GM19193 (cell line): ENCODE results near the gene GALNT10.

Experiments used
- POLR2A ChIP-seq: IDR thresholded peaks from 4 replicates; pipeline ENCODE4 v1.6.1; 2011; ENCODE audit not compliant: insufficient read depth, insufficient read length; ENCODE audit errors: extremely low read depth

GALNT10 gene

DNA sequence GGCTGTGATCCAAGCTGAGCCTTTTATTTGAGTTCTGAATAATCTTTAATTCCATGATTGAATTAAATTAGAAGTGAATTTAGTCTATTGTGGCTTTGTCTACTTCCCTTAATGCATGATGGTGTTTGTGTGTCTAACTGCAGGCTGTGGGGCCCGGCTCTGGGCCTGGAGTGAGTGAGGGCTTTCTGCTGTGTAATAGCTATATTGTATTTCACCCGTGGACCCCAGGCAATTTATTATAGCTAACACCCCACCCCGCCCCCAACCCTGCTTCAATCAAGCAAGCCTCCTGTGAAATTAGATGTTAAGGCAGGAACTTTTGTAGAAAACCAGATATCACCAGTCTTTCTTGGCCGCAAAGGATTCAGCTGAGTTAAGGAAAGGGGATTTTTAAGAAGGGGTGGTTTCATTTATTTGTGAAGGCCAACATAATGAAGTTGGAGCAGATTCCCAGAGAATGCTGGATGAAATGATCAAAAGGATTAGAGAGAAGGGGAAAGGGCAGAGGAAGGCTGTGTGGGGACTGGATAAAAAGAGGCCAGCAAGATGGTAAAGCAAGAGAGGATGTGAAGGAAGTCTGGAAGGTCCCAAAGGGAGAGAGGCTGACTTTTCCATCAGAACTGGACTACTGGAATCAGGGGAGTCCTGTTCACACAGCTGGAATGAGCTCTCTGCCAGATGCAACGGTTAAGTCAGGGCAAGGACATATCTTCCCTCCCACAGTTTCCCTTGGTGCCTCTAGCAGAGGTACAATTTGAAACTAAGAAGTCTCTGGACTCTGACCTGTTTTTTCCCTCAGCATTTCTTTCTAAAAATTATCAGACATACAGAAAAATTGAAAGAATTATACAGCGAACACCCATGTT, 129.9 kb downstream of the GALNT10 start:
- TF ChIP-seq POLR2A = no peak

DNA sequence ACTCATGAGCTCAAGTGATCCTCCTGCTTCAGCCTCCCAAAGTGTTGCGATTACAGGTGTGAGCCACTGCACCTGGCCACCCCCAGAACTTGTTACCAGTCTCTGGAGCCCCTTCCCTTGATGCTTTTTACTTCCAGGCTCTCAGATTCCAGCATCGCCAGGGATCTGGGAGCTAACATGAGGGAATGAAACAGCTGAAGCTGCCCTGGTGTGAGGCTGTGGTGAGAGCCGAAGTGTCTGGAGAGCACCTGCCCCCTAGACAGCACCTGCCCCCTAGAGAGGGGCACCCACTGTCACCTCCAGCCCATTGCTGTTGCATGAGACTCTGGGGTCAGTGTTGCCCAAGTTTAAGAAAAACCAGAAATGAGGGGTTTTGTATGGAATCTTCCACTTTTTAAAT, 131.0 kb downstream of the GALNT10 start:
- no peak for TF ChIP-seq POLR2A

DNA sequence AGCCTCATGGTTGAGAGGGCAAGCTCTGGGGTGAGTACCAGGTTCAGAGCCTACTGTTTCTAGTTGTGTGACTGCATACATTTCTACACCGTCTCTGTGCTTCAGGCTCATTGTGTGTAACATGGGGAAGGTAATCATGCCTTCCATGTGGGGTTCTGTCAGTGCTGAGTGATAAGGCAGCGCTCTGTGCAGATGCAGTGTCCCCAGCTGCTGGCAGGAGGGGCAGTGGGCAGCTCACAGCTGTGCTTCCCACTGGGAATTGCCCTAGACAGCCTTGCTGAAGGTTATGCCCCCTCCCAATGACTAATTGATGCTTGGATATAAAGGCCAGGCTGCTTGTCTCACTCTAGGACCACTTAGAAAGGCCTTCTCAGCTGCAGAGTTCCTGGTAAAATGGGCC, 133.5 kb downstream of the GALNT10 start:
- TF ChIP-seq POLR2A = no peak

DNA sequence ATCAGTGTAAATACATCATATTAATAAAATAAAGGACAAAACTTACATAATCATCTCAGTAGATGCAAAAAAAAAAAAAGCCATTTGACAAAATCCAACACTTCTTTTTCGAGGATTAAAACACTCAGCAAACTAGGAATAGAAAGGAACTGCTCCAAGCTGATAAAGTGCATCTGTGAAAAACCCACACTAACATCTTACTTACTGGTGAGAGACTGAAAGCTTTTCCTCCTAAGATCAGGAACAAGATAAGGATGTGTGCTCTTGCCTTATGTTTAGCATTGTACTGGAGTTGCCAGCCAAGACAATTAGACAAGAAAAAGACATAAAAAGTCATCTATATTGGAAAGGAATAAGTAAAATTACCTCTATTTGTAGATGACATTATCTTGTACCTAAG, 135.0 kb downstream of the GALNT10 start:
- TF ChIP-seq POLR2A = no peak

DNA sequence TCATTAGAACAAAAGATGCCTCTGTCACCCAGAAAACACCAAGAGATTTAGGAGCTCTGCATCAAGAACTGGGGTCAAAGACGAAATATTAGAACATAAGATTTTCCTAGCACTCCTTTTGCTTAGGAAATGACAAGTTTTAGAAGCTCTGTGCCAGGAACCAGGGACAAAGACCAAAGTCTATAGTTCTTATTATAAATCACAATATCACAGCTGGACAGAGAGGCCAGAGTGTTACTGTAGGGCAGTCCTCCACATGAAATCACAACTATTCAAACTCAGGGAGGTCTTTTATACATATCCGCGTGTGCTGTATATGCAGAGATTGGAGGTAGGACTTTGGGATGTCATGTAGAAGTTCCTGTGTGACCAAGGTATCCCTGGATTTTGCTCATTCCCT, 138.5 kb downstream of the GALNT10 start:
- no peak for TF ChIP-seq POLR2A

DNA sequence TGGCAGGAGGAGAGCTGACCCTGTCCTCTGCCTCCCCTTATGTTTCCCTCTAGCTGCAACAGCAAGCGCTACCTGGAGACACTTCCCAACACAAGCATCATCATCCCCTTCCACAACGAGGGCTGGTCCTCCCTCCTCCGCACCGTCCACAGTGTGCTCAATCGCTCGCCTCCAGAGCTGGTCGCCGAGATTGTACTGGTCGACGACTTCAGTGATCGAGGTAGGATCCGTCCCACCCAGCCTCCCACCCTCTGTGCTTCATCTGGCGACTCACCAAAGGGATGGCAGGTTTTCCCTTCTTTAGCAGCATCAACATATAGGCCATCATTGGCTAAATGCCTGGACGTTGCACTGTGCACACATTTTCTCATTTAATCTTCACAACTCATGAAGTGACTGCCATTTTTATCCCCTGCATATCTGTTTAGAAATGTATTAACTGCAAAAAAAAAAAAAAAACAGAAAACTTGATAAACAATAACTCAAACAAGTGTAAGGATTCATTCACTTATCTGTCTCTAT, 139.0 kb downstream of the GALNT10 start:
- no peak for TF ChIP-seq POLR2A

DNA sequence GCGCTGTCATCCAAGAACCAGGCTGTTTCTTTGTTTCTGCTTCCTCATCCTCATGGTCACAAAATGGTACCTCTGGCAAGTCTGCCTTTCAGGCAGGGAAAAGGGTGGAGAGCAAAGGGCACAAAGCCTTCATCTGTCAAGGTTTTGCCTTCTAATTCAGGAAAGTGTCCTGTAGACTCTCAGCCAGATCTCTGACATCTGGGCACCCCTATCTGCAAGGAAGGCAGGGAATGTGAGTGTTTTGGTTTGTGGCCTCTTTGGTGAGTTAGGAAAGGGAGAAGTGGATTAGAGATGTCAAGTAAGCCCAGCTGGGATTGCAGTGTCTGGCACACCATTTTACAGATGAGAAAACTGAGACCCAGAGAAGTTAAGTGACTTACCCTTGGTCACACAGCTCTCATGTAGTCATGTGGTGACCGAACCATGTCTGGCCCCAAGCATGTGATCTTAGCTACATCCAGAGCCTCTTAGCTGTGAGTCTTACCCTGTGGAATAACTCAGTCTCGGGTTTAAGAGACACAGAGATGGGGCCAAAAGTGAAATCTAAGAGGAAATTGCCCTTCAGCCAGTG, 139.6 kb downstream of the GALNT10 start:
- TF ChIP-seq POLR2A = no peak

DNA sequence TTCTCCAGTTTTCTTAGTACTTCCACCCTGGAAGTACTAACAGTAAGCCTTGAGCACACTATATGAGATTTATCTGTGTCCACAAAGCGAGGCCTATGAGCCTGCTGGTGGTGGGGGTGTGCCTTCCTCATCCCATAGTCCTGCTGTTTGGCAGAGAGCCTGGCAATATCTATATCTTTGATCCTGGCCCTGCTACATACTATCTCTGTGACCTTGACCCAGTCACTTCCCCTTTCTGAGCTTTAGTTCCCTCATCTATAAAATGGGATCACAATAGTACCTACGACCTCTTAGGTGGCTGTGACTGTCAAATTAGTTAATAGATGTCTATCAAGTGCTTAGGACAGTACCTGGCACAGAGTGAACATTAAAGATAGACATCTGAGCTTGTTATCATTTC, 140.7 kb downstream of the GALNT10 start:
- no peak for TF ChIP-seq POLR2A

DNA sequence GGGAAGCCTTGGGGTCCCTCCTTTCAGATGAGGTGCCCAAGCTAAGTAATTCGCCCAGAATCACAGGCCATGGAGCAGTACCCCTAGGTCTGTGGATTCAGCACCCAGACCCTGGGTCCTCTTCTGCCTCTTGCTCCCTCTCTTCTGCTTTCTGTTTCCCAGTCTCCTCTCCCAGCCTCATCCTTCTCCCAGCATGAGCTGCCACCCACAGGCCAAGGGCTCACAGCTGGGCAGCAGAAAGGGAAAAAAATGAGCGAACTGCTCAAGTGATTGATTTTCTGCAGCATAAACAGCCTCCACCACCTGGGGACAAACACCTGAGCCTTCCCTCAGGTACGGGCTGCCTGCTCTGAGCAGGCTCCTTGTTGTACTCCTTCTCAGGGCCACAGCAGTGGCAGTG, 141.4 kb downstream of the GALNT10 start:
- no peak for TF ChIP-seq POLR2A

DNA sequence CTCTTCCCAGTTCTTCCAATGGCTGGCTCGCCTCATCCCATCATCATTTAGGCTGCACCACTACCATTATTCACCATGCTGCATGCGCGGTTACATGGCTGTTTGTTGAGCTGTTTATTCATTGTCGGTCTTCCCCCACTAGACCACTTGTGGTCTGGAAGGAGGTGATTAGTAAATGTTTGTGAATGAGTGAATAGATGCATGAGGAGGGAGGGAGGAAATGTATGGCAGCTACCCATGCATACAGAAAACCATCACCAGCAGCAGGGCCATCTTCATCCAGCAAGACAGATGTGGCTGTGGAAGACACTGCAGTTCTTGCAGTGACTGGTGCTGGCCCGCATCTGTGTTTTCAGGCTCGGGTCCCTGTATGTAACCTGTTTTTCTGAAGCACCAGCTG, 141.9 kb downstream of the GALNT10 start:
- no peak for TF ChIP-seq POLR2A

DNA sequence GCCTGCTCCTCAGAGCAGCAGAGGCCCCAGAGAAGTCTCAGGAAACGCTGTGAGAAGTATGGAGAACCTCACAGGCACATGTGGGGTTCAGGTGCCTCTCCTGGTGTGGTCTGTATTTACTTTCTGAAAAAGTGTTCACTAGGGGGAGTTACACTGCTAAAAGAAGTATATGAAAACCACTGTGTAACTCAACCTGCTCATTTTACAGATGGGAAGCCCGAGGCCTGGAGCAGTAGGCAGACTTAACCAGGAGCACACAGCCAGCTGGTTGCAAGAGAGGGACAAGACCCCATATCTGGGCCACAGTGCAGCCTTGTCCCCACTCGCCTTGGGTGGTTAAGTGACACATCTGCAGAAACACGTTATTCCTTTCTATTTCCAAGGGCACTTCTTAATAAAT, 142.5 kb downstream of the GALNT10 start:
- TF ChIP-seq POLR2A = no peak

DNA sequence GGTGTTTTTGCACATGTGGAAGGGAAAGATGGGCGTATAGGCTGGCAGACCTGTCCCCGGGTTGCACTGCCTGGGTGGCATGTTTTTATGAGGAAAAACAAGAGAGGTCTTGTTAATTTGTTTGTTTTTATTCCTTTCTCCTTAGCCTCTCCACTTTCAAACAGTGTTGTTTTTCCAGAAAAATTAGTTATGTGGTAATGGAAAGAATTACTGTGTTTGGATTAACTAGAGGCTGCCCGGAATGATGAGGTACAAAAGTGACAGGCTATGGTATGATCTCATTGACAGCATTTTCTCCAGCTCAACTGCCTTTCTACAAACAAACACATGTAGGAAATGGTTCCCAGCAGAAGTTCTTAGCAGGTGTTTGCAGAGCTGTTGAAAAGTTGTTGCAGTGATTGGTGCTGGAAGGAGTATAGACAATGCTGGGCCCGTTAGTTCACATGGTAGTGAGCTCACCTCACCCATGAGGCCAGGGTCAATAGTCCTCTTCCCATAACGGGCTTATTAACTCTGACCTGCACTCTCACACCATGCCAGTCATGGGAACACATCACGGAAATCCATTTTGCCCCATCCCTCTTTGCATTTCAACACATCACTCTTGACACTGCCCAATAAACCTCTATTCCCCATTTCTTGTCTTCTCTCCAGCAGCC, 144.0 kb downstream of the GALNT10 start:
- no peak for TF ChIP-seq POLR2A

DNA sequence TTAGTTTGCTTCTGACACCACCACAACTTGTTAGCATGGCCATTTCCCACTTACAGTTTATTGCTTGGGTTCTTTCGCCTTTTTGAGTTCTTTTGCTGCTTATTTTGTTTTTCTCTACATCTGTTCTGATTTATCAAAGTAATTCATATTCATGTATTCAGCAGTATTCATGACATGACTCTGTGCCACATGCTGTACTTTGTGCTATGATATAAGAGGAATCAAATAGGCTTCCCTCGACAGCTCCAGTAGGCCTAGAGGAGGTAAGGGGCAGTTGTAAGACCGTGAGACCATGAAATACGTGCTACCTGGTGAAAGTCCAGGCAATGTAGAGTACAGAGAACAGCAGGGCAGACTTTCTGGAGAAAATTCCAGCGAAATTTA, 144.5 kb downstream of the GALNT10 start:
- TF ChIP-seq POLR2A = no peak

DNA sequence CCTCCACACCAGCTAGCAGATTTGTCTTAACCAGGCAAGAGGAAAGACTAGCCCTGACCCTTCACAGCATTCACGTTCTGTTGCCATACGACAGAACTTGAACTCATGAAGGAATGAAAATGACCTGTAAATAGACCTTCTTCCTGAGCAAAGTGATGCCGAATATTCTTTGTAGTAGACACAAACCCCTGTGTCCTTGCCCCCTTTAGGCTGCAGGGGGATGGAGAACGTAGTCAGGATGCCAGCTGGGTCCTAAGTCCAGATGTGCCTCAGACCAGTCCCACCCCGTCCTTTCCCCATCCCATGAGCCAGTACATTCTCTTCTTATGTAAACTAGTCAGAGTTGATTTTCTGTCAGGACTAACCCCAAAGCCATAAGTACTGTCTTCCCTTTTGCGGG, 151.1 kb downstream of the GALNT10 start:
- no peak for TF ChIP-seq POLR2A

DNA sequence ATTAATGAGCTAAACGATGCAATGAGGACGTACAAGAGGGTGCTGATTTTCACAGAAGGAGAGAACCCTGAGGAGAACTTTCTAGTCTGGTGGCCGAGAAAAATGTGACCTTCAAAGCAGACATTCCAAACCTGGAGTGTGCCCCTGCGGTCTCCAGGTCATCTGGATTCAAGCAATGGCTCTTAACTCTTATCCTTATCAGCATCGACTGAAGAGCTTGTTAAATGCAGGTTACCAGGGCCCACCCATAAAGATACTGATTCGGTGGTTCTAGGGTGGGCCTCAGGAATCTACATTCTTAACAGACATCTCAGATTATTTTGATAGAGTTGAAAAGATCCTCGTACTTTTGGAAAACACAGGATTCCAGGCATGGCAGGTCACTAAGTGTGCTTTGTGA, 151.7 kb downstream of the GALNT10 start:
- no peak for TF ChIP-seq POLR2A

DNA sequence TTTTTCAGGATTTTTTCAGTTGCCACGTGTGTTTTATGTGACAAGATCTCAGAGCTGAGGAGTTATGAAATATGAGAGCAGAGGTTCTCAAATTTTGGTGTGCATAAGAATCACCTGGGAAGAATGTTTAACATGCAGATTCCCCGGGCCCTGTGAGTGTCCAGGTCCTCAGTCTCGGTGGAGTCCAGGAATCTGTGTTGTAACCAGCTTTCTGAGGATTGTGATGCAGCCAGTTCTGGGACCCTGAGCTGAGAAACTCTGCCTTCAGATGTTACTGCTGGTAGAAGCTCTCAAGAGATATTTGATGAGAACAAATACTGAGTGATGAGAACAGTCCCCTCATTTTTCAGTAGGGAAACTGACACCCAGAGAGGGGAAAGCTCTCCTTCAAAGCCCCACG, 152.4 kb downstream of the GALNT10 start:
- TF ChIP-seq POLR2A = no peak

DNA sequence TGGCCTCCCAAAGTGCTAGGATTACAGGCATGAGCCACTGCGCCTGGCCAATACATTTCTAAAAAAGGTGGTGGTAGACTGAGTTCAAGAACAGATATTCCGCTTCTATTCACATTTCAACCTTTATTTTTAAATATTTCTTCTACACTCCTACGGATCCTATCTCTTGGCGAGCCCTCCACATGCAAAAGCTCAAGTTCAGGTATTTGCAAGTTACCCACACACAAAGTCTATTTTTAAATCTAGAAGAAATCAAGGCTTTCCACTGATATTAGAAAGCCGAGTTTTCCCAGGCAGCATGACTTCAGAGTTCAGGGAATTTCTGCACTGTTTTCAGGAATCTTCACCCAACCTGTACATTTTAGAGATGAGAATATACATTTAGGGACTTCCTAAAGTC, 153.9 kb downstream of the GALNT10 start:
- TF ChIP-seq POLR2A = no peak
